VCaP (cell line): Measurements from ENCODE around the gene HMBS.
"Not testable (repeated sequence)": the region's sequence is repeated elsewhere in the genome, so short reads cannot be mapped to it uniquely, and the experiment has no call there.

Experiments used
- H3K27ac ChIP-seq: fragments of 450-650 bp; 2 replicates; pipeline ENCODE4 v1.5.1; 2017
- CTCF ChIP-seq: fragments of 450-650 bp; conservative IDR thresholded peaks from 2 replicates; pipeline ENCODE4 v1.5.1; 2017; ENCODE audit warnings: mild to moderate bottlenecking, moderate library complexity

HMBS gene

GRCh38 chr11:119134389-119134978, 49.8 kb downstream of the HMBS start:
- H3K27ac ChIP-seq: no peak overlapping the region
- peak; percentile 77 for TF ChIP-seq CTCF

GRCh38 chr11:119139276-119139675, 54.6 kb downstream of the HMBS start:
- not testable (repeated sequence) for H3K27ac ChIP-seq
